Nephron progenitor cell (in vitro differentiated cells): ENCODE results near the gene SCAMP5.
A peak's percentile ranks its signal among the peaks of the same experiment; 100 is the strongest.

Source experiments
- DNase-seq: peaks from one replicate; pipeline ENCODE4 v3.0.0; 2021
- H3K27ac Mint-ChIP-seq: 2 replicates; pipeline ENCODE4 v1.8.0; 2021; ENCODE audit warnings: mild to moderate bottlenecking, moderate library complexity, mixed read lengths
- H3K27me3 Mint-ChIP-seq: 2 replicates; pipeline ENCODE4 v1.8.0; 2021; ENCODE audit warnings: mild to moderate bottlenecking, low read depth, mixed read lengths; ENCODE audit not compliant: poor library complexity
- H3K36me3 Mint-ChIP-seq: 2 replicates; pipeline ENCODE4 v1.8.0; 2021; ENCODE audit warnings: low read depth, mixed read lengths
- H3K4me1 Mint-ChIP-seq: 2 replicates; pipeline ENCODE4 v1.8.0; 2021; ENCODE audit warnings: mixed read lengths
- H3K4me3 Mint-ChIP-seq: 2 replicates; pipeline ENCODE4 v1.8.0; 2021; ENCODE audit warnings: mild to moderate bottlenecking, moderate library complexity, mixed read lengths
- H3K9me3 Mint-ChIP-seq: 2 replicates; pipeline ENCODE4 v1.8.0; 2021; ENCODE audit warnings: mild to moderate bottlenecking, moderate library complexity, mixed read lengths
- CTCF ChIP-seq: fragments of 200-600 bp; sonication (generic); IDR thresholded peaks from 2 replicates; pipeline ENCODE4 v1.5.0; 2021; ENCODE audit warnings: antibody characterized with exemption

The SCAMP5 gene

GRCh38 chr15:75034615-75035014 lies 39.3 kb downstream of the SCAMP5 start:
- no peaks in the 10 kb centered on the region for H3K9me3 Mint-ChIP-seq
- TF ChIP-seq CTCF = no peak
- H3K4me3 Mint-ChIP-seq = no peak overlapping the region

GRCh38 chr15:75036212-75036616 lies 40.9 kb downstream of the SCAMP5 start:
- no peak for DNase-seq
- Mint-ChIP-seq H3K27ac (no peak overlapping the region), H3K4me1 (peaks cover 43% of the 10 kb centered on the region), H3K36me3 (peaks cover 61% of the 10 kb centered on the region), H3K4me3 (no peak overlapping the region), H3K27me3 (peaks cover 5% of the 10 kb centered on the region), H3K9me3 (no peaks in the 10 kb centered on the region)
- no peak for TF ChIP-seq CTCF

More at GRCh38 chr15:75034615-75035014, 39.3 kb downstream of the SCAMP5 start:
- peaks cover 55% of the 10 kb centered on the region for H3K36me3 Mint-ChIP-seq
- peaks cover 7% of the 10 kb centered on the region for H3K27me3 Mint-ChIP-seq
- H3K4me1 Mint-ChIP-seq = peaks cover 44% of the 10 kb centered on the region
- no peak overlapping the region for H3K27ac Mint-ChIP-seq
- DNase-seq = no peak

- no peak for DNase-seq
- peaks cover 48% of the 10 kb centered on the region for H3K36me3 Mint-ChIP-seq
- H3K27me3 Mint-ChIP-seq = peaks cover 3% of the 10 kb centered on the region
- no peaks in the 10 kb centered on the region for H3K9me3 Mint-ChIP-seq
- no peak for TF ChIP-seq CTCF
- no peak overlapping the region for H3K27ac Mint-ChIP-seq
- peaks cover 51% of the 10 kb centered on the region for H3K4me1 Mint-ChIP-seq
- no peak overlapping the region for H3K4me3 Mint-ChIP-seq
Measured at GRCh38 chr15:75037685-75038084, 42.3 kb downstream of the SCAMP5 start.

GRCh38 chr15:75038231-75038630 lies 42.9 kb downstream of the SCAMP5 start:
- Mint-ChIP-seq H3K4me1 (peaks cover 56% of the 10 kb centered on the region), H3K27ac (no peak overlapping the region), H3K27me3 (peaks cover 3% of the 10 kb centered on the region), H3K4me3 (no peak overlapping the region), H3K36me3 (peaks cover 46% of the 10 kb centered on the region), H3K9me3 (no peaks in the 10 kb centered on the region)
- no peak for TF ChIP-seq CTCF
- no peak for DNase-seq

- no peaks in the 10 kb centered on the region for H3K9me3 Mint-ChIP-seq
- TF ChIP-seq CTCF = peak; percentile 25
- peaks cover 68% of the 10 kb centered on the region for H3K4me1 Mint-ChIP-seq
- H3K4me3 Mint-ChIP-seq = no peak overlapping the region
- DNase-seq = peak; percentile 46
- peak overlapping the region; percentile 71 for H3K27ac Mint-ChIP-seq
- peaks cover 8% of the 10 kb centered on the region for H3K27me3 Mint-ChIP-seq
- peaks cover 19% of the 10 kb centered on the region for H3K36me3 Mint-ChIP-seq
Measured at GRCh38 chr15:75042730-75043508, 47.6 kb downstream of the SCAMP5 start.
